Neural progenitor cell (in vitro differentiated cells): ENCODE data around the gene CYP26B1.

Source experiments
- EZH2 ChIP-seq: fragments of 200-600 bp; sonication (generic); IDR thresholded peaks from 2 replicates; pipeline ENCODE4 v1.6.1; 2017; ENCODE audit warnings: antibody characterized with exemption, mild to moderate bottlenecking, moderate library complexity
- TF ChIP-seq, protein P1 (sequence below): fragments of 200-600 bp; sonication (generic); IDR thresholded peaks from 2 replicates; pipeline ENCODE4 v1.5.1; 2017; ENCODE audit warnings: antibody characterized with exemption, mild to moderate bottlenecking

GRCh38 chr2:72137498-72138010 is 10.1 kb downstream of the CYP26B1 start:
- TF ChIP-seq, protein P1, sequence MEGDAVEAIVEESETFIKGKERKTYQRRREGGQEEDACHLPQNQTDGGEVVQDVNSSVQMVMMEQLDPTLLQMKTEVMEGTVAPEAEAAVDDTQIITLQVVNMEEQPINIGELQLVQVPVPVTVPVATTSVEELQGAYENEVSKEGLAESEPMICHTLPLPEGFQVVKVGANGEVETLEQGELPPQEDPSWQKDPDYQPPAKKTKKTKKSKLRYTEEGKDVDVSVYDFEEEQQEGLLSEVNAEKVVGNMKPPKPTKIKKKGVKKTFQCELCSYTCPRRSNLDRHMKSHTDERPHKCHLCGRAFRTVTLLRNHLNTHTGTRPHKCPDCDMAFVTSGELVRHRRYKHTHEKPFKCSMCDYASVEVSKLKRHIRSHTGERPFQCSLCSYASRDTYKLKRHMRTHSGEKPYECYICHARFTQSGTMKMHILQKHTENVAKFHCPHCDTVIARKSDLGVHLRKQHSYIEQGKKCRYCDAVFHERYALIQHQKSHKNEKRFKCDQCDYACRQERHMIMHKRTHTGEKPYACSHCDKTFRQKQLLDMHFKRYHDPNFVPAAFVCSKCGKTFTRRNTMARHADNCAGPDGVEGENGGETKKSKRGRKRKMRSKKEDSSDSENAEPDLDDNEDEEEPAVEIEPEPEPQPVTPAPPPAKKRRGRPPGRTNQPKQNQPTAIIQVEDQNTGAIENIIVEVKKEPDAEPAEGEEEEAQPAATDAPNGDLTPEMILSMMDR: peak; percentile 95
- TF ChIP-seq EZH2: no peak
